ENCODE data around the gene CIAO1. TPM values are rescaled to one million over a fixed set of nuclear protein-coding genes. Genes with fewer than 3 reads are reported as not detected.

The CIAO1 gene
- total and polyA plus RNA-seq, 2 of the 8 experiments (the other 6 are each of a cell fraction or from before 2014, with no cell fraction given), result 63.7 to 99.2 TPM

DNA sequence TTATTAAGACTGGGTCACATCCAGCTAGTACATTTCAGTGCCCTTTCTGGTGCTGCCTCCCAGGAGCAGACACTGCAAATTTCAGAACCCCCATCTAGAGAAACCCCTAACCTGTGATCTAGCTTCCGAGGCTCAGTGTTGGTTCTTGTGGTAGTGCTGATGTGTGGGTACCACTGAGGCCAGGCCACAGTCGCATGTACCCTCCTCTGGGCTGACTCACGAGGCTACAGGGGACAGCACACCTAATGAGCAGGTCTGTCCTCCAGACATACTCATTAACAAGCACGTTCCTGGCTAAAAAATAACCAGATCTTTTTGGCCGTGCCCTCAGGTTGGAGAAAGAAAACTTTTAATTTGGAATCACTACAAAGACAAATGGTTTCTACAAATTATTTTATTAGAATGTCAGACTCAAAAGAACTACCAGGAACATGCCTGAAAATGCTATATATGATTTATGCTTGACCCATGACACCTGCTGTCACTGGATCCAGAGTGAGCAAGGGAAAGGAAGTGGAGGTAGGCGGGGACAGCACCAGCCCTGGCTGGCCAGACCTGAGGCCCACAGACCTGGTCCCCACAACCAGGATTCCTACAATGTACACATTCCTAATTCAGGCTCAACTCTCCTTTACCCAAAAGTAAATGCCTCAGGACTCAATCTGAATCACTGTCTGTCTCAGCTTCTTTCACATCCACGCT, 8.5 kb downstream of the CIAO1 start:
- CTCF ChIA-PET (ENCODE audit: partially characterized antibody), result interaction anchor here (0.6 to 1.3 kb wide), 3 partner anchors 17 to 88 kb away, joined by 3 read pairs; no protein-coding TSS in a partner anchor
- no peak for FAIRE-seq
- POLR2A ChIA-PET (ENCODE audit: partially characterized antibody), result interaction anchor here (1.1 to 5.2 kb wide), 5 partner anchors 9 to 71 kb away, joined by 3 to 42 read pairs (median 6); no protein-coding TSS in a partner anchor
- TF ChIP-seq CBX8 (IDR thresholded peaks at IDR 0.05; ENCODE audit: borderline replicate concordance, low read depth, low read length), result no peak
- TF ChIP-seq NRF1 (IDR thresholded peaks at IDR 0.05; ENCODE audit: low read depth, low read length), result no peak
- TF ChIP-seq SUZ12 (IDR thresholded peaks at IDR 0.05; ENCODE audit: low read length), result no peak
- no peak for TF ChIP-seq SP2 (IDR thresholded peaks at IDR 0.05; ENCODE audit: low read length)
- no peak for TF ChIP-seq BACH1 (IDR thresholded peaks at IDR 0.05; ENCODE audit: low read length)
- TF ChIP-seq, protein P1, sequence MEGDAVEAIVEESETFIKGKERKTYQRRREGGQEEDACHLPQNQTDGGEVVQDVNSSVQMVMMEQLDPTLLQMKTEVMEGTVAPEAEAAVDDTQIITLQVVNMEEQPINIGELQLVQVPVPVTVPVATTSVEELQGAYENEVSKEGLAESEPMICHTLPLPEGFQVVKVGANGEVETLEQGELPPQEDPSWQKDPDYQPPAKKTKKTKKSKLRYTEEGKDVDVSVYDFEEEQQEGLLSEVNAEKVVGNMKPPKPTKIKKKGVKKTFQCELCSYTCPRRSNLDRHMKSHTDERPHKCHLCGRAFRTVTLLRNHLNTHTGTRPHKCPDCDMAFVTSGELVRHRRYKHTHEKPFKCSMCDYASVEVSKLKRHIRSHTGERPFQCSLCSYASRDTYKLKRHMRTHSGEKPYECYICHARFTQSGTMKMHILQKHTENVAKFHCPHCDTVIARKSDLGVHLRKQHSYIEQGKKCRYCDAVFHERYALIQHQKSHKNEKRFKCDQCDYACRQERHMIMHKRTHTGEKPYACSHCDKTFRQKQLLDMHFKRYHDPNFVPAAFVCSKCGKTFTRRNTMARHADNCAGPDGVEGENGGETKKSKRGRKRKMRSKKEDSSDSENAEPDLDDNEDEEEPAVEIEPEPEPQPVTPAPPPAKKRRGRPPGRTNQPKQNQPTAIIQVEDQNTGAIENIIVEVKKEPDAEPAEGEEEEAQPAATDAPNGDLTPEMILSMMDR (IDR thresholded peaks at IDR 0.05; ENCODE audit: control extremely low read depth in 1 of 3, insufficient read depth in 1 of 3, low read depth in 1 of 3, low read length in 3 of 3), result no peak
- TF ChIP-seq RBBP5 (IDR thresholded peaks at IDR 0.05; ENCODE audit: borderline replicate concordance, low read depth, low read length), result no peak
- no peak for TF ChIP-seq BRCA1 (IDR thresholded peaks at IDR 0.05; ENCODE audit: low read depth, low read length)
- TF ChIP-seq TBP (IDR thresholded peaks at IDR 0.05; ENCODE audit: low read depth, low read length), result no peak
- no peak for TF ChIP-seq BCL11A (IDR thresholded peaks at IDR 0.05; ENCODE audit: low read depth in 2 of 2, low read length in 2 of 2)
- TF ChIP-seq KDM1A (IDR thresholded peaks at IDR 0.05; ENCODE audit: borderline replicate concordance, low read length), result no peak

More for the DNA sequence above, 8.5 kb downstream of the CIAO1 start:
- Histone ChIP-seq H4K20me1 (replicated peaks in 1 of 2; ENCODE audit: control insufficient read depth in 1 of 2, insufficient read depth in 2 of 2, low read length in 2 of 2) (peaks cover 0 to 12% of the 10 kb centered on the region in 2 experiments), H3K4me3 (ENCODE audit: extremely low read depth in 1 of 4, insufficient read depth in 2 of 4, low read depth in 3 of 4, low read length in 4 of 4) (no peak overlapping the region), H3K9me3 (ENCODE audit: insufficient read depth in 2 of 2, low read depth in 1 of 2, low read length in 1 of 2) (no peaks in the 10 kb centered on the region), H3K23ac (ENCODE audit: insufficient read length) (no peak overlapping the region), H3K14ac (ENCODE audit: insufficient read length) (no peak overlapping the region), H3K4ac (replicated peaks; ENCODE audit: insufficient read length, low read depth, low read length) (no peak overlapping the region), H3K27ac (ENCODE audit: low read depth, low read length) (no peak overlapping the region), H3K56ac (replicated peaks; ENCODE audit: insufficient read length, low read depth, low read length) (no peak overlapping the region), H3K79me1 (ENCODE audit: low read depth, low read length) (no peaks in the 10 kb centered on the region), H2AFZ (ENCODE audit: low read length) (no peak overlapping the region), H2BK15ac (ENCODE audit: low read length) (no peak overlapping the region), H3K4me2 (ENCODE audit: insufficient read depth in 1 of 2, low read depth in 2 of 2, low read length in 2 of 2) (no peak overlapping the region), H3K18ac (ENCODE audit: extremely low read depth, low read length) (no peak overlapping the region), H3K36me3 (ENCODE audit: control insufficient read depth in 2 of 4, insufficient read depth in 4 of 4, low read length in 3 of 4) (peaks cover 29 to 60% (median 54%) of the 10 kb centered on the region in 4 experiments), H2AK5ac (ENCODE audit: low read depth, low read length) (no peak overlapping the region), H2BK20ac (ENCODE audit: low read length) (no peak overlapping the region), H2BK12ac (ENCODE audit: low read depth, low read length) (no peak overlapping the region), H3K79me2 (ENCODE audit: control insufficient read depth in 1 of 2, insufficient read depth in 2 of 2, low read length in 2 of 2) (no peaks in the 10 kb centered on the region), H3K9ac (replicated peaks in 1 of 4; ENCODE audit: extremely low read depth in 1 of 4, low read depth in 3 of 4, low read length in 3 of 4) (no peak overlapping the region), H3K23me2 (ENCODE audit: low read depth, low read length) (no peaks in the 10 kb centered on the region), H4K5ac (ENCODE audit: insufficient read length, low read depth, low read length) (no peak overlapping the region), H4K8ac (ENCODE audit: extremely low read depth, insufficient read depth, low read length) (no peak overlapping the region), H3K27me3 (replicated peaks in 1 of 4; ENCODE audit: control insufficient read depth in 3 of 4, extremely low read depth in 1 of 4, insufficient read depth in 3 of 4, low read length in 3 of 4) (no peaks in the 10 kb centered on the region), H2BK120ac (replicated peaks; ENCODE audit: low read depth, low read length) (no peak overlapping the region), H4K91ac (replicated peaks; ENCODE audit: insufficient read length, low read length) (no peak overlapping the region), H3K4me1 (replicated peaks in 1 of 4; ENCODE audit: control insufficient read depth in 3 of 4, insufficient read depth in 4 of 4, low read length in 3 of 4) (no peaks in the 10 kb centered on the region), H2BK5ac (ENCODE audit: low read depth, low read length) (no peak overlapping the region)
- no peak for DNase-seq (ENCODE audit: low read depth in 1 of 2, low spot score in 2 of 2)
- WGBS, 2 experiments (ENCODE audit: extremely low coverage in 1 of 2, insufficient coverage in 1 of 2, insufficient read length in 1 of 2, insufficient replicate concordance in 2 of 2, low coverage in 1 of 2, low lambda C conversion rate in 2 of 2, missing lambda C conversion rate in 1 of 2), result 92% methylated on average over 7 of the region's 7 CpGs; no CpG with 5 or more reads in 1 of the 2 experiments

Measured in H1 (cell line).